K562 (cell line): Measurements from ENCODE around the gene PHETA2. TPM values are rescaled to one million over a fixed set of nuclear protein-coding genes. Genes with fewer than 3 reads are reported as not detected.

Experiments
- HIVEP1 ChIP-seq: fragments of 250-450 bp; sonication (Bioruptor Pico); IDR thresholded peaks from 2 replicates; pipeline ENCODE4 v1.4.0; 2020; ENCODE audit warnings: mild to moderate bottlenecking
- HMGN3 ChIP-seq: IDR thresholded peaks from 2 replicates; pipeline ENCODE4 v1.6.1; 2011; ENCODE audit warnings: borderline replicate concordance, low read depth, mild to moderate bottlenecking, mixed read lengths, low read length; ENCODE audit not compliant: insufficient read length; ENCODE audit errors: extremely low read depth
- IRF2 ChIP-seq: sonication (generic); formaldehyde crosslinking; IDR thresholded peaks from 2 replicates; pipeline ENCODE4 v1.8.1; 2022; ENCODE audit warnings: mild to moderate bottlenecking, missing genetic modification reagents
- KAT8 ChIP-seq: fragments of 450-650 bp; IDR thresholded peaks from 2 replicates; pipeline ENCODE4 v1.6.1; 2016; ENCODE audit warnings: low read depth, mild to moderate bottlenecking
- MCM2 ChIP-seq: fragments of 450-650 bp; IDR thresholded peaks from 2 replicates; pipeline ENCODE4 v1.6.1; 2017; ENCODE audit warnings: low read depth, mild to moderate bottlenecking
- MECOM ChIP-seq: fragments of 250-450 bp; sonication (Bioruptor Pico); IDR thresholded peaks from 2 replicates; pipeline ENCODE4 v1.8.0; 2022; ENCODE audit warnings: inconsistent platforms
- MTA1 ChIP-seq: fragments of 450-650 bp; IDR thresholded peaks from 2 replicates; pipeline ENCODE4 v1.6.1; 2017; ENCODE audit warnings: borderline replicate concordance
- PTTG1 ChIP-seq: fragments of 450-650 bp; IDR thresholded peaks from 2 replicates; pipeline ENCODE4 v1.6.1; 2016; ENCODE audit warnings: low read depth, mild to moderate bottlenecking, missing genetic modification characterization, missing compliant biosample characterization
- RBM22 ChIP-seq: fragments of 200-400 bp; formaldehyde crosslinking; IDR thresholded peaks from 2 replicates; pipeline ENCODE4 v1.6.1; 2018; ENCODE audit warnings: low read length, low read depth; ENCODE audit not compliant: poor library complexity, severe bottlenecking
- RBM34 ChIP-seq: fragments of 200-400 bp; formaldehyde crosslinking; IDR thresholded peaks from 2 replicates; pipeline ENCODE4 v1.6.1; 2018; ENCODE audit warnings: low read length, borderline replicate concordance; ENCODE audit not compliant: insufficient read depth
- RBM39 ChIP-seq: fragments of 200-400 bp; formaldehyde crosslinking; optimal IDR thresholded peaks from 2 replicates; pipeline ENCODE3; 2018; ENCODE audit warnings: low read depth, low read length
- ZNF589 ChIP-seq: fragments of 200-800 bp; sonication (Bioruptor generic); IDR thresholded peaks from 2 replicates; pipeline ENCODE4 v1.6.1; 2016; ENCODE audit warnings: low read depth, missing genetic modification characterization, missing compliant biosample characterization
- polyA plus RNA-seq, 8 experiments: library from polyadenylated mRNA; depleted of rRNA in 4 of 8; stranded (reverse) in 5 of 8; unstranded in 3 of 8; fragments of >200 nt; fragmentation: Nextera tagmentation in 2 of 8; fragmentation: Illumina TruSeq in 1 of 8; extraction: Ambion mirVana in 2 of 8; extraction: Trizol in 1 of 8; gene quantifications; 2 replicates each; pipeline versions ENCODE4 v1.2.1 to v1.2.3, GENCODE V29; 2011 to 2014; ENCODE audit warnings: inconsistent platforms in 1 of 8, missing spikeins in 1 of 8
- total RNA-seq, 7 experiments: library from RNA; depleted of rRNA in 6 of 7; stranded (reverse); fragments of >200 nt in 6 of 7; fragmentation: Illumina TruSeq in 2 of 7; extraction: Trizol in 2 of 7; gene quantifications; 2 replicates each; pipeline versions ENCODE4 v1.2.1 to v1.2.3, GENCODE V29; 2011 to 2021; ENCODE audit warnings: low replicate concordance in 1 of 7
- TF ChIP-seq, protein P1 (sequence below), 2 experiments: fragments of 450-650 bp; formaldehyde crosslinking in 1 of 2; IDR thresholded peaks; 2 replicates each; pipeline versions ENCODE4 v1.4.0 to v1.6.1; 2014 to 2020; ENCODE audit warnings: mild to moderate bottlenecking in 2 of 2, borderline replicate concordance in 1 of 2, low read depth in 1 of 2
- TF ChIP-seq, protein P2 (sequence below), 2 experiments: fragments of 150-350 bp in 1 of 2; IDR thresholded peaks; 2 replicates each; pipeline ENCODE4 v1.6.1; 2012 to 2016; ENCODE audit warnings: low read depth in 2 of 2, low read length in 2 of 2, mild to moderate bottlenecking in 1 of 2, moderate library complexity in 1 of 2

The PHETA2 gene
- total and polyA plus RNA-seq, 9 of the 15 experiments (the other 6 are each of a cell fraction or from before 2014, with no cell fraction given) = 0.07 to 0.22 (median 0.08) TPM; not detected in 5

- TF ChIP-seq, protein P1, sequence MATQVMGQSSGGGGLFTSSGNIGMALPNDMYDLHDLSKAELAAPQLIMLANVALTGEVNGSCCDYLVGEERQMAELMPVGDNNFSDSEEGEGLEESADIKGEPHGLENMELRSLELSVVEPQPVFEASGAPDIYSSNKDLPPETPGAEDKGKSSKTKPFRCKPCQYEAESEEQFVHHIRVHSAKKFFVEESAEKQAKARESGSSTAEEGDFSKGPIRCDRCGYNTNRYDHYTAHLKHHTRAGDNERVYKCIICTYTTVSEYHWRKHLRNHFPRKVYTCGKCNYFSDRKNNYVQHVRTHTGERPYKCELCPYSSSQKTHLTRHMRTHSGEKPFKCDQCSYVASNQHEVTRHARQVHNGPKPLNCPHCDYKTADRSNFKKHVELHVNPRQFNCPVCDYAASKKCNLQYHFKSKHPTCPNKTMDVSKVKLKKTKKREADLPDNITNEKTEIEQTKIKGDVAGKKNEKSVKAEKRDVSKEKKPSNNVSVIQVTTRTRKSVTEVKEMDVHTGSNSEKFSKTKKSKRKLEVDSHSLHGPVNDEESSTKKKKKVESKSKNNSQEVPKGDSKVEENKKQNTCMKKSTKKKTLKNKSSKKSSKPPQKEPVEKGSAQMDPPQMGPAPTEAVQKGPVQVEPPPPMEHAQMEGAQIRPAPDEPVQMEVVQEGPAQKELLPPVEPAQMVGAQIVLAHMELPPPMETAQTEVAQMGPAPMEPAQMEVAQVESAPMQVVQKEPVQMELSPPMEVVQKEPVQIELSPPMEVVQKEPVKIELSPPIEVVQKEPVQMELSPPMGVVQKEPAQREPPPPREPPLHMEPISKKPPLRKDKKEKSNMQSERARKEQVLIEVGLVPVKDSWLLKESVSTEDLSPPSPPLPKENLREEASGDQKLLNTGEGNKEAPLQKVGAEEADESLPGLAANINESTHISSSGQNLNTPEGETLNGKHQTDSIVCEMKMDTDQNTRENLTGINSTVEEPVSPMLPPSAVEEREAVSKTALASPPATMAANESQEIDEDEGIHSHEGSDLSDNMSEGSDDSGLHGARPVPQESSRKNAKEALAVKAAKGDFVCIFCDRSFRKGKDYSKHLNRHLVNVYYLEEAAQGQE (IDR thresholded peaks at IDR 0.05; ENCODE audit: borderline replicate concordance) = no peak; the same call in 1 of the 2 replicates
- TF ChIP-seq, protein P1 (CRISPR knock-in tag; IDR thresholded peaks at IDR 0.05; ENCODE audit: low read depth) = peak; percentile 38; the same call in 1 of the 2 replicates
- TF ChIP-seq PTTG1 (tag) (no peak), RBM39 (no peak), MECOM (CRISPR knock-in tag) (no peak), KAT8 (no peak), HMGN3 (peak; percentile 87), MCM2 (no peak), IRF2 (no peak), ZNF589 (CRISPR knock-in tag) (peak; percentile 83; the same call in 1 of the 2 replicates), RBM22 (no peak), MTA1 (no peak), HIVEP1 (CRISPR knock-in tag) (no peak), RBM34 (no peak)
- TF ChIP-seq, protein P2, sequence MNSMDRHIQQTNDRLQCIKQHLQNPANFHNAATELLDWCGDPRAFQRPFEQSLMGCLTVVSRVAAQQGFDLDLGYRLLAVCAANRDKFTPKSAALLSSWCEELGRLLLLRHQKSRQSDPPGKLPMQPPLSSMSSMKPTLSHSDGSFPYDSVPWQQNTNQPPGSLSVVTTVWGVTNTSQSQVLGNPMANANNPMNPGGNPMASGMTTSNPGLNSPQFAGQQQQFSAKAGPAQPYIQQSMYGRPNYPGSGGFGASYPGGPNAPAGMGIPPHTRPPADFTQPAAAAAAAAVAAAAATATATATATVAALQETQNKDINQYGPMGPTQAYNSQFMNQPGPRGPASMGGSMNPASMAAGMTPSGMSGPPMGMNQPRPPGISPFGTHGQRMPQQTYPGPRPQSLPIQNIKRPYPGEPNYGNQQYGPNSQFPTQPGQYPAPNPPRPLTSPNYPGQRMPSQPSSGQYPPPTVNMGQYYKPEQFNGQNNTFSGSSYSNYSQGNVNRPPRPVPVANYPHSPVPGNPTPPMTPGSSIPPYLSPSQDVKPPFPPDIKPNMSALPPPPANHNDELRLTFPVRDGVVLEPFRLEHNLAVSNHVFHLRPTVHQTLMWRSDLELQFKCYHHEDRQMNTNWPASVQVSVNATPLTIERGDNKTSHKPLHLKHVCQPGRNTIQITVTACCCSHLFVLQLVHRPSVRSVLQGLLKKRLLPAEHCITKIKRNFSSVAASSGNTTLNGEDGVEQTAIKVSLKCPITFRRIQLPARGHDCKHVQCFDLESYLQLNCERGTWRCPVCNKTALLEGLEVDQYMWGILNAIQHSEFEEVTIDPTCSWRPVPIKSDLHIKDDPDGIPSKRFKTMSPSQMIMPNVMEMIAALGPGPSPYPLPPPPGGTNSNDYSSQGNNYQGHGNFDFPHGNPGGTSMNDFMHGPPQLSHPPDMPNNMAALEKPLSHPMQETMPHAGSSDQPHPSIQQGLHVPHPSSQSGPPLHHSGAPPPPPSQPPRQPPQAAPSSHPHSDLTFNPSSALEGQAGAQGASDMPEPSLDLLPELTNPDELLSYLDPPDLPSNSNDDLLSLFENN (IDR thresholded peaks at IDR 0.05; ENCODE audit: low read depth in 2 of 2, low read length in 2 of 2) = peak in 1 of 2 experiments; percentile 27; a peak in 1 of 4 replicates
Observed at GRCh38 chr22:42079319-42080251, 5.5 kb downstream of the PHETA2 start, which contains the start of gene SMDT1 (continued).
